Activated CD8-positive, alpha-beta memory T cell treated with anti-CD3 and anti-CD28 coated beads for 36 hours (primary cell): ENCODE measurements around the gene CUX1. TPM values are rescaled to one million over a fixed set of nuclear protein-coding genes. Genes with fewer than 3 reads are reported as not detected.

Experiments
- CTCF ChIA-PET: fragments of 350-600 bp; sonication (Branson Sonifier 250); formaldehyde crosslinking; loops from one replicate; lab custom pipeline; 2021; ENCODE audit warnings: antibody characterized with exemption; lab: Charles Lee
- POLR2A ChIA-PET: fragments of 350-600 bp; sonication (Branson Sonifier 250); formaldehyde crosslinking; loops from one replicate; lab custom pipeline; 2021; ENCODE audit warnings: antibody characterized with exemption; lab: Charles Lee
- total RNA-seq, 2 experiments: library from RNA; stranded (reverse); gene quantifications; one replicate each; pipeline ENCODE4 v1.2.3, GENCODE V29; 2021

Gene CUX1
- total RNA-seq, 2 experiments from 2014 or later = 21.1 to 23.2 TPM

GRCh38 chr7:102283477-102284189, 466.2 kb downstream of the CUX1 start:
- POLR2A ChIA-PET = interaction anchor here (0.6 kb wide), 1 partner anchor 110 kb away, joined by 4 read pairs; no protein-coding TSS in a partner anchor
- CTCF ChIA-PET = interaction anchor here (0.6 to 2.6 kb wide), 3 partner anchors 108 to 918 kb away, joined by 3 to 6 read pairs (median 4); no protein-coding TSS in a partner anchor

GRCh38 chr7:102284399-102284798, 467.0 kb downstream of the CUX1 start:
- POLR2A ChIA-PET = interaction anchor here (0.6 kb wide), 1 partner anchor 110 kb away, joined by 4 read pairs; no protein-coding TSS in a partner anchor
- CTCF ChIA-PET = interaction anchor here (2.6 kb wide), 1 partner anchor 107 kb away, joined by 6 read pairs; no protein-coding TSS in a partner anchor

GRCh38 chr7:102284891-102285539, 467.6 kb downstream of the CUX1 start:
- POLR2A ChIA-PET = interaction anchor here (1.0 kb wide), 1 partner anchor 141 kb away, joined by 3 read pairs; no protein-coding TSS in a partner anchor
- CTCF ChIA-PET = interaction anchor here (2.6 kb wide), 1 partner anchor 106 kb away, joined by 6 read pairs; no protein-coding TSS in a partner anchor

- ChIA-PET POLR2A (interaction anchor here (1.0 kb wide), 1 partner anchor 140 kb away, joined by 3 read pairs; no protein-coding TSS in a partner anchor), CTCF (interaction anchor here (2.6 kb wide), 1 partner anchor 106 kb away, joined by 6 read pairs; no protein-coding TSS in a partner anchor)
Observed at GRCh38 chr7:102285540-102286236, 468.3 kb downstream of the CUX1 start.

GRCh38 chr7:102286237-102287110, 469.0 kb downstream of the CUX1 start, which contains the start of gene SH2B2:
Gene SH2B2 (plus strand): TSS chr7:102286868. CDS start chr7:102300551, 13,683 bp downstream.
- ChIA-PET CTCF (interaction anchor here (1.2 kb wide), 1 partner anchor 140 kb away, joined by 3 read pairs; no protein-coding TSS in a partner anchor), POLR2A (no interaction called here)

GRCh38 chr7:102287111-102287980, 469.9 kb downstream of the CUX1 start:
- POLR2A ChIA-PET = no interaction called here
- CTCF ChIA-PET = interaction anchor here (1.0 to 2.3 kb wide), 4 partner anchors 13 to 139 kb away, joined by 3 to 5 read pairs (median 4); partner anchors contain the start of gene PRKRIP1

- POLR2A ChIA-PET = no interaction called here
Observed at GRCh38 chr7:102287981-102288278, 470.5 kb downstream of the CUX1 start.

GRCh38 chr7:102288285-102288930, 471.0 kb downstream of the CUX1 start:
- ChIA-PET CTCF (interaction anchor here (0.6 to 2.3 kb wide), 4 partner anchors 13 to 506 kb away, joined by 3 to 5 read pairs (median 3); no protein-coding TSS in a partner anchor), POLR2A (no interaction called here)

More at GRCh38 chr7:102287981-102288278, 470.5 kb downstream of the CUX1 start:
- CTCF ChIA-PET = interaction anchor here (0.6 to 2.3 kb wide), 4 partner anchors 14 to 506 kb away, joined by 3 to 5 read pairs (median 4); partner anchors contain the start of gene PRKRIP1

- ChIA-PET POLR2A (no interaction called here), CTCF (interaction anchor here (0.7 to 2.3 kb wide), 4 partner anchors 9 to 611 kb away, joined by 3 to 5 read pairs (median 3); no protein-coding TSS in a partner anchor)
Observed at GRCh38 chr7:102289057-102289456, 471.6 kb downstream of the CUX1 start.

GRCh38 chr7:102291056-102291915, 473.9 kb downstream of the CUX1 start:
- POLR2A ChIA-PET = no interaction called here
- CTCF ChIA-PET = no interaction called here

- POLR2A ChIA-PET = no interaction called here
- CTCF ChIA-PET = interaction anchor here (0.6 kb wide), 1 partner anchor 181 kb away, joined by 3 read pairs; no protein-coding TSS in a partner anchor
Observed at GRCh38 chr7:102291916-102292267, 474.5 kb downstream of the CUX1 start.

- ChIA-PET POLR2A (interaction anchor here (0.7 kb wide), 1 partner anchor 15 kb away, joined by 8 read pairs; no protein-coding TSS in a partner anchor), CTCF (interaction anchor here (0.6 to 1.0 kb wide), 2 partner anchors 11 to 14 kb away, joined by 4 read pairs; no protein-coding TSS in a partner anchor)
Observed at GRCh38 chr7:102292813-102293798, 475.7 kb downstream of the CUX1 start.

- CTCF ChIA-PET = no interaction called here
- POLR2A ChIA-PET = no interaction called here
Observed at GRCh38 chr7:102294589-102294988, 477.2 kb downstream of the CUX1 start.
